Measurements from ENCODE around the gene PSME3IP1.
A peak's percentile ranks its signal among the peaks of the same experiment; 100 is the strongest.

DNA sequence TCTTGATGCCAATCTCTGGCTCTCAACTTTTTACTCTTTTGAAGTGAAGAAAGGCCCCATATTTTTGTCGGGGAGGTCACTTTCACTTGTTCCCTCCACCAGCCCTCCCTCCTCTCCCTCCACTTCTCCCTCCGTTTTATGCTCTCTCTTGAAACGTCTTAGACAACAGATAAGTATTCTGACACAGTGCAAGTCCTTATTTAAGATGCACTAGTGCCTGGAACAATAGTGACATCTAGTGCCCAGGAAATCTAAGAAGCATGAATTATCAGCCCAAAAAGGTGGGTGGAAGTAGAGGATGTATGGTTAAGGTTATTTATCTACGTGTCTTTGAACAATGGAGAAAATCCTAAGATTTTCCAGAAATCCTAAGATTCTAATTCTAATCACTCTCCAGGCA is 17.9 kb downstream of the PSME3IP1 start:
- TF ChIP-seq CTCF (conservative IDR thresholded peaks at IDR 0.05; ENCODE audit: low read depth in 2 of 2) = peak; percentile 74 to 80
- no peak for TF ChIP-seq EZH2phosphoT487 (IDR thresholded peaks at IDR 0.05; ENCODE audit: unreplicated experiment)
- TF ChIP-seq STAT1 (IDR thresholded peaks at IDR 0.05; ENCODE audit: unreplicated experiment) = no peak
- no peak for TF ChIP-seq POLR2AphosphoS5 (IDR thresholded peaks at IDR 0.05; ENCODE audit: low read depth)
- no peak for TF ChIP-seq EZH2 (IDR thresholded peaks at IDR 0.05; ENCODE audit: low read depth, unreplicated experiment)
- no peak for TF ChIP-seq ZNF114 (CRISPR knock-in tag; IDR thresholded peaks at IDR 0.05)
- TF ChIP-seq, protein P1, sequence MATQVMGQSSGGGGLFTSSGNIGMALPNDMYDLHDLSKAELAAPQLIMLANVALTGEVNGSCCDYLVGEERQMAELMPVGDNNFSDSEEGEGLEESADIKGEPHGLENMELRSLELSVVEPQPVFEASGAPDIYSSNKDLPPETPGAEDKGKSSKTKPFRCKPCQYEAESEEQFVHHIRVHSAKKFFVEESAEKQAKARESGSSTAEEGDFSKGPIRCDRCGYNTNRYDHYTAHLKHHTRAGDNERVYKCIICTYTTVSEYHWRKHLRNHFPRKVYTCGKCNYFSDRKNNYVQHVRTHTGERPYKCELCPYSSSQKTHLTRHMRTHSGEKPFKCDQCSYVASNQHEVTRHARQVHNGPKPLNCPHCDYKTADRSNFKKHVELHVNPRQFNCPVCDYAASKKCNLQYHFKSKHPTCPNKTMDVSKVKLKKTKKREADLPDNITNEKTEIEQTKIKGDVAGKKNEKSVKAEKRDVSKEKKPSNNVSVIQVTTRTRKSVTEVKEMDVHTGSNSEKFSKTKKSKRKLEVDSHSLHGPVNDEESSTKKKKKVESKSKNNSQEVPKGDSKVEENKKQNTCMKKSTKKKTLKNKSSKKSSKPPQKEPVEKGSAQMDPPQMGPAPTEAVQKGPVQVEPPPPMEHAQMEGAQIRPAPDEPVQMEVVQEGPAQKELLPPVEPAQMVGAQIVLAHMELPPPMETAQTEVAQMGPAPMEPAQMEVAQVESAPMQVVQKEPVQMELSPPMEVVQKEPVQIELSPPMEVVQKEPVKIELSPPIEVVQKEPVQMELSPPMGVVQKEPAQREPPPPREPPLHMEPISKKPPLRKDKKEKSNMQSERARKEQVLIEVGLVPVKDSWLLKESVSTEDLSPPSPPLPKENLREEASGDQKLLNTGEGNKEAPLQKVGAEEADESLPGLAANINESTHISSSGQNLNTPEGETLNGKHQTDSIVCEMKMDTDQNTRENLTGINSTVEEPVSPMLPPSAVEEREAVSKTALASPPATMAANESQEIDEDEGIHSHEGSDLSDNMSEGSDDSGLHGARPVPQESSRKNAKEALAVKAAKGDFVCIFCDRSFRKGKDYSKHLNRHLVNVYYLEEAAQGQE (IDR thresholded peaks at IDR 0.05; ENCODE audit: unreplicated experiment) = no peak
- no peak for TF ChIP-seq CREB1 (CRISPR knock-in tag; IDR thresholded peaks at IDR 0.05; ENCODE audit: low read depth)
- TF ChIP-seq JUNB (IDR thresholded peaks at IDR 0.05; ENCODE audit: unreplicated experiment) = no peak
- TF ChIP-seq ZNF331 (CRISPR knock-in tag; IDR thresholded peaks at IDR 0.05; ENCODE audit: low read depth) = no peak

Data from GM23338 (cell line).